Measurements from ENCODE around the gene USP47.
"Not testable (repeated sequence)": the region's sequence is repeated elsewhere in the genome, so short reads cannot be mapped to it uniquely, and the experiment has no call there.

USP47 gene

DNA sequence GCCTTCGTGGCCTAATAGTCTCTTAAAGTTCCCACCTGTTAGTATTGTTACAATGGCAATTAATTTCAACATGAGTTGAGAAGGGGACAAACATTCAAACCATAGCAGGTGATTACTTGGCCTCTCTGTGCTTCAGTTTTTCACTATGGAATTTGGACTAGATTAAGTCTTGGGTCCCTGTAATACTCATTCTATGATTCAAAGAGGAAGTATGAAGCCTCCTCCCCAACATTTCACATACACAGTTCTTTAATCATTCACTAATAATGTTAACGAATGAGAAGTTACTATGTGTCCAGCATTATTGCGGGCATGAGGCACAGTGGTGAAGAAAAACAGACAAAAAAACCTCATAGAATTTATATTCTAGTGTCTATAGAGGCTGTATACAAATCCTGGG lies 19.9 kb upstream of the USP47 start:
- no peak for DNase-seq
- Histone ChIP-seq H3K27me3 (ENCODE audit: insufficient read depth, low read depth, severe bottlenecking) (no peaks in the 10 kb centered on the region), H3K36me3 (no peaks in the 10 kb centered on the region), H3K4me3 (ENCODE audit: low read depth, low read length) (no peak overlapping the region), H3K9me3 (ENCODE audit: severe bottlenecking) (no peaks in the 10 kb centered on the region), H3K27ac (no peak overlapping the region)
- TF ChIP-seq, protein P1, sequence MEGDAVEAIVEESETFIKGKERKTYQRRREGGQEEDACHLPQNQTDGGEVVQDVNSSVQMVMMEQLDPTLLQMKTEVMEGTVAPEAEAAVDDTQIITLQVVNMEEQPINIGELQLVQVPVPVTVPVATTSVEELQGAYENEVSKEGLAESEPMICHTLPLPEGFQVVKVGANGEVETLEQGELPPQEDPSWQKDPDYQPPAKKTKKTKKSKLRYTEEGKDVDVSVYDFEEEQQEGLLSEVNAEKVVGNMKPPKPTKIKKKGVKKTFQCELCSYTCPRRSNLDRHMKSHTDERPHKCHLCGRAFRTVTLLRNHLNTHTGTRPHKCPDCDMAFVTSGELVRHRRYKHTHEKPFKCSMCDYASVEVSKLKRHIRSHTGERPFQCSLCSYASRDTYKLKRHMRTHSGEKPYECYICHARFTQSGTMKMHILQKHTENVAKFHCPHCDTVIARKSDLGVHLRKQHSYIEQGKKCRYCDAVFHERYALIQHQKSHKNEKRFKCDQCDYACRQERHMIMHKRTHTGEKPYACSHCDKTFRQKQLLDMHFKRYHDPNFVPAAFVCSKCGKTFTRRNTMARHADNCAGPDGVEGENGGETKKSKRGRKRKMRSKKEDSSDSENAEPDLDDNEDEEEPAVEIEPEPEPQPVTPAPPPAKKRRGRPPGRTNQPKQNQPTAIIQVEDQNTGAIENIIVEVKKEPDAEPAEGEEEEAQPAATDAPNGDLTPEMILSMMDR (IDR thresholded peaks at IDR 0.05; ENCODE audit: low read depth, low read length), result no peak

DNA sequence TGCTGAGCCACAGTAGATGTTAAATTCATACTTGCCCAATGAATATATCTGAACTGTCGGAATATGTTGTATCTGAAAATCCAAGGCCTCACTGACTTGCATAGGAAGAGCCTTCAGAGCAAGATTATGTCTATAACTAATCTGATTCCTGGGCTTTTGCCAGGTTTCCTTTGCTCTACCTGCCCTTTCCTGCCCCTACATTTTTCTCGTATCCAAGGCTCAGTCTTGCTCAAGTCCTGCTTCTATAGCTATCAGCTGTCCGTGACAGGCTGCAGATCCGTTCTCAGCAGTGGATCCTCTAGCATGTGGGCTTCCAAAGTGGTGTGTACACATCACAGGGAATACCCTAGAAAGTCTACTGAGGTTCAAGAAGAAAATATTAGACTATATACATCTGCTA lies 18.8 kb upstream of the USP47 start:
- Histone ChIP-seq H3K4me3 (ENCODE audit: low read depth, low read length) (no peak overlapping the region), H3K27ac (no peak overlapping the region), H3K27me3 (ENCODE audit: insufficient read depth, low read depth, severe bottlenecking) (no peaks in the 10 kb centered on the region), H3K36me3 (no peaks in the 10 kb centered on the region), H3K9me3 (ENCODE audit: severe bottlenecking) (no peaks in the 10 kb centered on the region)
- no peak for DNase-seq
- TF ChIP-seq, protein P1 (IDR thresholded peaks at IDR 0.05; ENCODE audit: low read depth, low read length), result no peak

DNA sequence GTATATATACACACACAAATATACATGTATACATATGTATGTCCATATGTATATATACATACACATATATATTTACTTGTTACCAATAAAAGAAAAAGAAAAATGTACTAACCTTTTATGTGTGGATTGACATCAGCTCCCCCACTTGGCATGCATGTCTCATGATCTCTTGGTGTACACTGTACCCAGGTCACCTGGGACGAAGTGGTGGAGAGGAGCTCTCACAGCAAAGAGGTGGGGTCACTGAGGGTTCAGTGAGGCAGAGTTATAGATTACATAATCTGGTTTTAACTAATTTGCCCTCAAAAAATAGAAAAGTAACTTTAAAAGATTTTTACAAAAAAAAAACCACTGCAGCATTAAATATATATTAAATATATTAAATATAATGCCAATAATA lies 15.5 kb upstream of the USP47 start:
- Histone ChIP-seq H3K36me3 (no peaks in the 10 kb centered on the region), H3K27ac (no peak overlapping the region), H3K4me3 (ENCODE audit: low read depth, low read length) (no peak overlapping the region), H3K9me3 (ENCODE audit: severe bottlenecking) (no peaks in the 10 kb centered on the region), H3K27me3 (ENCODE audit: insufficient read depth, low read depth, severe bottlenecking) (no peaks in the 10 kb centered on the region)
- TF ChIP-seq, protein P1 (IDR thresholded peaks at IDR 0.05; ENCODE audit: low read depth, low read length), result no peak
- no peak for DNase-seq

DNA sequence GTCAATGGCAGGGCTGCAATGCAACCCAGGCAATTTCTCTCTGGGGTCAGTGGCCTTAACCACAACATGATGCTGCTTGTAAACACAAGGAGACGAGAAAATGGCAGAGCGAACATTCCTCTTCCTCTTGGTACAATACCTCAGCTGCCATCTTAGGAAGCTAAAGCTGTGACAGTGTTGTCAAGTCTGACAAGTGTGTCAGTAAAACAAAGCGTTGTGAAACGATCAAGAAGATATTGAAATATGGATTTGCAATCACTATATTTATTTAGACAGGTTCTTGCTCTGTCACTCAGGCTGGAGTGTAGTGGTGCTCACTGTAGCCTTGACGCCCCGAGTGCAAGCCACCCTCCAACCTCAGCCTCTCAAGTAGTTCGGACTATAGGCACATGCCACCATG lies 14.5 kb upstream of the USP47 start:
- TF ChIP-seq, protein P1 (IDR thresholded peaks at IDR 0.05; ENCODE audit: low read depth, low read length), result no peak
- DNase-seq, result no peak
- H3K4me3 ChIP-seq (ENCODE audit: low read depth, low read length), result no peak overlapping the region
- H3K9me3 ChIP-seq (ENCODE audit: severe bottlenecking), result no peaks in the 10 kb centered on the region
- H3K36me3 ChIP-seq, result no peaks in the 10 kb centered on the region
- H3K27ac ChIP-seq, result no peak overlapping the region
- no peaks in the 10 kb centered on the region for H3K27me3 ChIP-seq (ENCODE audit: insufficient read depth, low read depth, severe bottlenecking)

DNA sequence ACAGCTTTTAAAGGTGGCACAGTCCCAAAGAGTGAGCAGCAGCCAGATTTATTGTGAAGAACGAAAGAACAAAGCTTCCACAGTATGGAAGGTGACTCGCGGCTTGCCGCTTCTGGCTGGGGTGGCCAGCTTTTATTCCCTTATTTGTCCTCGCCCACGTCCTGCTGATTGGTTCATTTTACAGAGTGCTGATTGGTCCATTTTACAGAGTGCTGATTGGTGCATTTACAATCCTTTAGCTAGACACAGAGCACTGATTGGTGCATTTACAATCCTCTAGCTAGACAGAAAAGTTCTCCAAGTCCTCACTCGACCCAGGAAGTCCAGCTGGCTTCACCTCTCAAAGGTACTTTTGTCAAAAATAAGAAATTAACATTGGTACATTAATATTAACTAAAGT lies 10.4 kb upstream of the USP47 start:
- not testable (repeated sequence) for DNase-seq; H3K36me3 ChIP-seq; H3K4me3 ChIP-seq (ENCODE audit: low read depth, low read length); H3K27me3 ChIP-seq (ENCODE audit: insufficient read depth, low read depth, severe bottlenecking); H3K9me3 ChIP-seq (ENCODE audit: severe bottlenecking); H3K27ac ChIP-seq

DNA sequence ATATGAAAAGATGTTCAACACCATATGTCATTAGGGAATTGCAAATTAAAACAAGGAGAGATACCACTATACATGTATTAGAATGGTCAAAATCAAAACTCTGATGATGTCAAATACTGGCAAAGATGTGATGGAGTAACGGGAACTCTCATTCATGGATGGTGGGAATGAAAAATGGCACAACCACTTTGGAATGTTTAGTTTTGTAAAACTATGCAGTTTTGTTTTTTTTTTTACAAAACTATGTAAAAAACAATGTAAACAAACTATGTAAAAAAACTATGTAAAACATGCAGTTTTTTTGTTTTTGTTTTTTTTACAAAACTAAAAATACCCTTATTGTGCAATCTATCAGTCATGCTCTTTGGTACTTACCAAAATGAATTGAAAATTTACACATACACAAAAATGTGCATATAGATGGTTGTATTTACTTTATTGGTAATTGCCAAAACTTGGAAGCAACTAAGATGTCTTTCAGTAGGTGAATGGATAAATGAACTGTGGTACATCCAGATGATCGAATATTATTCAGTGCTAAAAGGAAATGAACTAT lies 5.0 kb upstream of the USP47 start:
- Histone ChIP-seq H3K9me3 (ENCODE audit: severe bottlenecking) (no peaks in the 10 kb centered on the region), H3K27me3 (ENCODE audit: insufficient read depth, low read depth, severe bottlenecking) (no peaks in the 10 kb centered on the region), H3K4me3 (ENCODE audit: low read depth, low read length) (no peak overlapping the region), H3K36me3 (no peaks in the 10 kb centered on the region), H3K27ac (no peak overlapping the region)
- no peak for DNase-seq
- TF ChIP-seq, protein P1 (IDR thresholded peaks at IDR 0.05; ENCODE audit: low read depth, low read length), result no peak

Measured in WERI-Rb-1 (cell line).